HG03060 (cell line): Measurements from ENCODE around the gene CEP68.

Experiments used
- ATAC-seq: cut with Tn5 transposase; IDR thresholded peaks from one replicate; pipeline ENCODE4 v1.9.1; 2021; ENCODE audit warnings: low read depth, moderate number of reproducible peaks; ENCODE audit not compliant: unreplicated experiment

Gene CEP68

GRCh38 chr2:65075605-65076344, 19.6 kb downstream of the CEP68 start:
- ATAC-seq = no peak

- ATAC-seq = no peak
Measured at GRCh38 chr2:65076345-65076710, 20.1 kb downstream of the CEP68 start.

- ATAC-seq = no peak
Measured at GRCh38 chr2:65077898-65078297, 21.7 kb downstream of the CEP68 start.

GRCh38 chr2:65079017-65079416, 22.8 kb downstream of the CEP68 start:
- no peak for ATAC-seq

GRCh38 chr2:65081232-65081685, 25.0 kb downstream of the CEP68 start:
- ATAC-seq = no peak

GRCh38 chr2:65085148-65085547, 28.9 kb downstream of the CEP68 start:
- no peak for ATAC-seq

- no peak for ATAC-seq
Measured at GRCh38 chr2:65092791-65093190, 36.6 kb downstream of the CEP68 start.

- no peak for ATAC-seq
Measured at GRCh38 chr2:65093211-65093610, 37.0 kb downstream of the CEP68 start.

- ATAC-seq = no peak
Measured at GRCh38 chr2:65096948-65097347, 40.7 kb downstream of the CEP68 start.

GRCh38 chr2:65097844-65098243, 41.6 kb downstream of the CEP68 start:
- no peak for ATAC-seq

GRCh38 chr2:65098741-65099140, 42.5 kb downstream of the CEP68 start:
- no peak for ATAC-seq

GRCh38 chr2:65101071-65101470, 44.9 kb downstream of the CEP68 start:
- no peak for ATAC-seq

- ATAC-seq = no peak
Measured at GRCh38 chr2:65103013-65103715, 46.9 kb downstream of the CEP68 start.

GRCh38 chr2:65107530-65107929, 51.3 kb downstream of the CEP68 start:
- no peak for ATAC-seq

- ATAC-seq = no peak
Measured at GRCh38 chr2:65108780-65109179, 52.6 kb downstream of the CEP68 start.

GRCh38 chr2:65112633-65113032, 56.4 kb downstream of the CEP68 start:
- ATAC-seq = no peak

- ATAC-seq = no peak
Measured at GRCh38 chr2:65113229-65113628, 57.0 kb downstream of the CEP68 start.

GRCh38 chr2:65113816-65114215, 57.6 kb downstream of the CEP68 start:
- ATAC-seq = no peak

GRCh38 chr2:65114921-65115320, 58.7 kb downstream of the CEP68 start:
- no peak for ATAC-seq

GRCh38 chr2:65116645-65117044, 60.4 kb downstream of the CEP68 start:
- ATAC-seq = no peak

- ATAC-seq = no peak
Measured at GRCh38 chr2:65120990-65121693, 64.9 kb downstream of the CEP68 start.
